H1 (cell line): ENCODE results near the gene UBXN4.

Experiments used
- ATF2 ChIP-seq: IDR thresholded peaks from 2 replicates; pipeline ENCODE4 v1.6.1; 2012; ENCODE audit warnings: low read length, inconsistent platforms
- CTCF ChIP-seq, 3 experiments: IDR thresholded peaks; 1 replicate in 2 of 3; 2 replicates in 1 of 3; pipeline versions ENCODE4 v1.5.1 to v1.6.1; 2011; ENCODE audit warnings: low read length in 3 of 3, mild to moderate bottlenecking in 3 of 3, inconsistent platforms in 2 of 3, low read depth in 1 of 3, moderate library complexity in 1 of 3; ENCODE audit not compliant: insufficient read depth in 1 of 3; ENCODE audit errors: control extremely low read depth in 1 of 3
- KDM1A ChIP-seq: fragments of 200-600, 300-600 bp; sonication (generic); IDR thresholded peaks from 2 replicates; pipeline ENCODE4 v1.7.1; 2016; ENCODE audit warnings: mild to moderate bottlenecking, low read length, borderline replicate concordance
- POLR2A ChIP-seq, 2 experiments: IDR thresholded peaks; 1 replicate in 1 of 2; 2 replicates in 1 of 2; pipeline ENCODE4 v1.6.1; 2011; ENCODE audit warnings: low read depth in 2 of 2, low read length in 2 of 2, mild to moderate bottlenecking in 2 of 2; ENCODE audit errors: control extremely low read depth in 1 of 2
- RFX5 ChIP-seq: IDR thresholded peaks from 2 replicates; pipeline ENCODE4 v1.6.1; 2011; ENCODE audit warnings: low read depth, low read length, improper control_type of control experiment, borderline replicate concordance
- SP1 ChIP-seq: IDR thresholded peaks from 2 replicates; pipeline ENCODE4 v1.6.1; 2011; ENCODE audit warnings: low read depth, low read length

- TF ChIP-seq ATF2 (no peak), RFX5 (no peak), CTCF (IDR thresholded peaks at IDR 0.05; ENCODE audit: control extremely low read depth in 1 of 3, insufficient read depth in 1 of 3, low read depth in 1 of 3, low read length in 3 of 3) (no peak), KDM1A (no peak), SP1 (no peak), POLR2A (IDR thresholded peaks at IDR 0.05; ENCODE audit: control extremely low read depth in 1 of 2, low read depth in 2 of 2, low read length in 2 of 2) (no peak)
These were observed 81.2 kb downstream of the UBXN4 start for GRCh38 chr2:135822855-135823254.
